HFFc6 (cell line): Measurements from ENCODE around the gene IQCN. TPM values are rescaled to one million over a fixed set of nuclear protein-coding genes. Genes with fewer than 3 reads are reported as not detected.
A peak's percentile ranks its signal among the peaks of the same experiment; 100 is the strongest.

Experiments used
- DNase-seq: peaks from one replicate; pipeline ENCODE4 v3.0.0-alpha.2; 2018
- H3K27ac Mint-ChIP-seq: 2 replicates; pipeline ENCODE4 v1.8.0; 2020; ENCODE audit warnings: mild to moderate bottlenecking, mixed read lengths
- H3K27me3 Mint-ChIP-seq: 2 replicates; pipeline ENCODE4 v1.8.0; 2021; ENCODE audit warnings: mild to moderate bottlenecking, moderate library complexity, mixed read lengths; ENCODE audit not compliant: insufficient read depth
- H3K36me3 Mint-ChIP-seq: 2 replicates; pipeline ENCODE4 v1.8.0; 2021; ENCODE audit warnings: low read depth, mixed read lengths
- H3K4me1 Mint-ChIP-seq: 2 replicates; pipeline ENCODE4 v1.8.0; 2020; ENCODE audit warnings: low read depth, mixed read lengths
- H3K4me3 Mint-ChIP-seq: 2 replicates; pipeline ENCODE4 v1.8.0; 2020; ENCODE audit warnings: mild to moderate bottlenecking, moderate library complexity, mixed read lengths
- H3K9me3 Mint-ChIP-seq: 2 replicates; pipeline ENCODE4 v1.8.0; 2020; ENCODE audit warnings: mild to moderate bottlenecking, mixed read lengths
- total RNA-seq, 6 experiments: library from RNA; stranded (reverse); fragmentation: NEBNext Ultra II Directional; extraction: Animal tissue kit (Norgen Biotek cat#: 25700); gene quantifications; 2 replicates in 1 of 6; 3 replicates in 5 of 6; pipeline ENCODE4 v1.2.3, GENCODE V29; 2021
- TF ChIP-seq, protein P1 (sequence below): fragments of 200-600 bp; sonication (generic); IDR thresholded peaks from 2 replicates; pipeline ENCODE4 v1.5.0; 2021; ENCODE audit warnings: antibody characterized with exemption, mild to moderate bottlenecking

Gene IQCN
- total RNA-seq, 6 experiments from 2014 or later, result 0.40 to 0.87 (median 0.55) TPM

- no peaks in the 10 kb centered on the region for H3K9me3 Mint-ChIP-seq
- no peak overlapping the region for H3K4me3 Mint-ChIP-seq
- no peaks in the 10 kb centered on the region for H3K36me3 Mint-ChIP-seq
- H3K4me1 Mint-ChIP-seq, result peaks cover 2% of the 10 kb centered on the region; the same call in 1 of the 2 replicates
- peaks cover 18% of the 10 kb centered on the region for H3K27me3 Mint-ChIP-seq
- TF ChIP-seq, protein P1, sequence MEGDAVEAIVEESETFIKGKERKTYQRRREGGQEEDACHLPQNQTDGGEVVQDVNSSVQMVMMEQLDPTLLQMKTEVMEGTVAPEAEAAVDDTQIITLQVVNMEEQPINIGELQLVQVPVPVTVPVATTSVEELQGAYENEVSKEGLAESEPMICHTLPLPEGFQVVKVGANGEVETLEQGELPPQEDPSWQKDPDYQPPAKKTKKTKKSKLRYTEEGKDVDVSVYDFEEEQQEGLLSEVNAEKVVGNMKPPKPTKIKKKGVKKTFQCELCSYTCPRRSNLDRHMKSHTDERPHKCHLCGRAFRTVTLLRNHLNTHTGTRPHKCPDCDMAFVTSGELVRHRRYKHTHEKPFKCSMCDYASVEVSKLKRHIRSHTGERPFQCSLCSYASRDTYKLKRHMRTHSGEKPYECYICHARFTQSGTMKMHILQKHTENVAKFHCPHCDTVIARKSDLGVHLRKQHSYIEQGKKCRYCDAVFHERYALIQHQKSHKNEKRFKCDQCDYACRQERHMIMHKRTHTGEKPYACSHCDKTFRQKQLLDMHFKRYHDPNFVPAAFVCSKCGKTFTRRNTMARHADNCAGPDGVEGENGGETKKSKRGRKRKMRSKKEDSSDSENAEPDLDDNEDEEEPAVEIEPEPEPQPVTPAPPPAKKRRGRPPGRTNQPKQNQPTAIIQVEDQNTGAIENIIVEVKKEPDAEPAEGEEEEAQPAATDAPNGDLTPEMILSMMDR, result no peak
- H3K27ac Mint-ChIP-seq, result no peak overlapping the region
- no peak for DNase-seq
These were observed 21.1 kb downstream of the IQCN start for GRCh38 chr19:18253130-18253529.

DNA sequence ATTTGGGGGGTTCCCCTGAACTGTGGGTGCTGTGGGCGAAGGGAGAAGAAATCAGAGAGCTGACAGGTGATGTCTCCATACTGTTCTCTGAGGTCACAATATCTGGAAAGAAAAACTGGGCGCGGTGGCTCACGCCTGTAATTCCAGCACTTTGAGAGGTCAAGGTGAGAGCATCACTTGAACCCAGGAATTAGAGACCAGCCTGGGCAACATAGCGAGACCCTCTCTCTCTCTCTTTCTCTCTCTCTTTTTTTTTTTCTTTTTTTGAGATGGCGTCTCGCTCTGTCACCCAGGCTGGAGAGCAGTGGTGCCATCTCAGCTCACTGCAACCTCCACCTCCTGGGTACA, 21.9 kb downstream of the IQCN start:
- no peaks in the 10 kb centered on the region for H3K36me3 Mint-ChIP-seq
- H3K9me3 Mint-ChIP-seq, result no peaks in the 10 kb centered on the region
- no peak overlapping the region for H3K27ac Mint-ChIP-seq
- H3K4me1 Mint-ChIP-seq, result no peaks in the 10 kb centered on the region
- H3K27me3 Mint-ChIP-seq, result peaks cover 18% of the 10 kb centered on the region
- DNase-seq, result no peak
- TF ChIP-seq, protein P1, result no peak
- H3K4me3 Mint-ChIP-seq, result no peak overlapping the region

- Mint-ChIP-seq H3K27ac (no peak overlapping the region), H3K4me3 (no peak overlapping the region), H3K36me3 (no peaks in the 10 kb centered on the region), H3K9me3 (no peaks in the 10 kb centered on the region), H3K27me3 (peaks cover 20% of the 10 kb centered on the region), H3K4me1 (no peaks in the 10 kb centered on the region)
- DNase-seq, result peak; percentile 48
- TF ChIP-seq, protein P1, result peak; percentile 97
These were observed 22.5 kb downstream of the IQCN start for GRCh38 chr19:18251587-18252369.

GRCh38 chr19:18249834-18250233, 24.4 kb downstream of the IQCN start:
- DNase-seq, result no peak
- Mint-ChIP-seq H3K27ac (no peak overlapping the region), H3K27me3 (peaks cover 17% of the 10 kb centered on the region), H3K36me3 (no peaks in the 10 kb centered on the region), H3K9me3 (no peaks in the 10 kb centered on the region), H3K4me3 (no peak overlapping the region), H3K4me1 (no peaks in the 10 kb centered on the region)
- TF ChIP-seq, protein P1, result no peak

GRCh38 chr19:18245297-18245696, 29.0 kb downstream of the IQCN start:
- H3K4me1 Mint-ChIP-seq, result no peaks in the 10 kb centered on the region
- TF ChIP-seq, protein P1, result no peak
- no peaks in the 10 kb centered on the region for H3K9me3 Mint-ChIP-seq
- H3K36me3 Mint-ChIP-seq, result peaks cover 4% of the 10 kb centered on the region; the same call in 1 of the 2 replicates
- peaks cover 29% of the 10 kb centered on the region for H3K27me3 Mint-ChIP-seq
- no peak overlapping the region for H3K4me3 Mint-ChIP-seq
- H3K27ac Mint-ChIP-seq, result no peak overlapping the region
- DNase-seq, result no peak
